GM19455 (cell line): ENCODE measurements around the gene BCL2L11.

Experiments used
- ATAC-seq: cut with Tn5 transposase; IDR thresholded peaks from one replicate; pipeline ENCODE4 v1.9.1; 2021; ENCODE audit not compliant: unreplicated experiment

Gene BCL2L11

GRCh38 chr2:111142101-111142500, 21.4 kb downstream of the BCL2L11 start:
- no peak for ATAC-seq

DNA sequence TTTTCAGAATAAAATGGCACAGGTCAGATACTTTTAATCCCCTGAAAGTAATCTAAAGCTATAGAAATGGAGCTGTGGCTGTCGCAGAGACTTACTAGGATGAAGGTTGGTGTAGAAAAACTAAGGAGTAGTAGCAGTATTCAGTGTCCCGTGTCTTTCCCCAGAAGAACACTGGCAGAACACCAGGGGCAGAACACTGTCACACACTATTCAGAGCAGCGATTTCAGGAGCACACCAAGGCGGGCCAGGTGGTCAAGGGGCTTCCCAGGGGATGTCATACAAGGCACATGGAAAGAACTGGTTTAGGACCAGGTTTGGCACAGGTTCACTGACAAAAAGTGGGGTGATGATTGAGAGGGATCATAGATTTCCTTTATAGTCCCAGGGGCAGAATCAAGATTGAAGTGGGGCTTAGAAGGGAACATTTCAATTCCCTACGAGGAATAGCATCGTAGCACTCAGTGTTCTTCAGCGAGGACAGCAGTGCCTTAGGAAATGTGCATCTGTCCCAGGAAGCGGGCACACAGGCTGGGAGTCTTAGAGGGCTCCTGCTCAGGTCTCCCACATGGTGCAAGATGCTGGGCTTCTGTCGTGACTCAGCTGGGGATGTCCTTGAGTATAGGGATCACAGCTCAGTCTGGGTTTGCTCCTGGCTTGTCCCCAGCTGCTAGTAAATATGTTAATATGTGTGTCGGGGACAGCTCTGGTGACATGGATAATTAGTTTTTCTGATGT, 22.6 kb downstream of the BCL2L11 start:
- ATAC-seq, result no peak

DNA sequence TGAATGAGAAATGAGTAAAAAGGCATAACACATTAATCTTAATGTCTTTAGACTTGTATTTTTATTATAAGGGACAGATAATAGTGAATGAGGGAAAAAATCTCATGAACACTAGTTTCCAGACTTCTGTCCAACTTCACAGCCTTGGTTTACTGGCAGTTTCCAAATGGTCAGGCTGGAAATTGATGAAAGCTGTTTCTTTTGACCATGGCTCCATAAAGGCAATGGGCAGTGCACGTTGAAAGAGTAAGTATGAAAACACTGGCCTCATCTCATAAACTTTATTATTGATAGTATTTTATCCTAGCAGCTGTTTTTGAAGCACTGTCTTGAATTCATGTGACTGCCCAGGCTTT, 23.1 kb downstream of the BCL2L11 start:
- no peak for ATAC-seq

- no peak for ATAC-seq
These were observed 24.5 kb downstream of the BCL2L11 start for GRCh38 chr2:111145103-111145760.

DNA sequence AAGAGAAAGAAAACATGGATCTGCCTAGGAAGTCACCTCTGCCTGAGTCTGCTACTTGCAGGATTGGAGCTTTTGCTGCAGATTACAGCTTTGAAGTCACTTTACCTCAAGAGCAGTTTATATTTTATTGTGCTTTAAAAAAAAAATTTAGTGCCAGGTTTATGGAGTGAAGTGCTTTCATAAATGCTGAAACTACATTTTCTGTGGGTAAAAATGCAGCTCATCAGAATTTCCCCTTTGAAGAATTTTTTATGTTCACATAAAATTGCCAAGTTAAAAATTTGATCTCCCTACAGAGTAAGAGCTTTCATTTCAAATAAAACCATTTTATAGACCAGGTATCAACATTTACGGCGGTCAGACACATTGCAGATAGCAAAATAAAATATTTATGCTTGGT, 25.2 kb downstream of the BCL2L11 start:
- no peak for ATAC-seq

- ATAC-seq, result no peak
These were observed 27.6 kb downstream of the BCL2L11 start for GRCh38 chr2:111148225-111148873.

GRCh38 chr2:111148925-111149324, 28.2 kb downstream of the BCL2L11 start:
- no peak for ATAC-seq

DNA sequence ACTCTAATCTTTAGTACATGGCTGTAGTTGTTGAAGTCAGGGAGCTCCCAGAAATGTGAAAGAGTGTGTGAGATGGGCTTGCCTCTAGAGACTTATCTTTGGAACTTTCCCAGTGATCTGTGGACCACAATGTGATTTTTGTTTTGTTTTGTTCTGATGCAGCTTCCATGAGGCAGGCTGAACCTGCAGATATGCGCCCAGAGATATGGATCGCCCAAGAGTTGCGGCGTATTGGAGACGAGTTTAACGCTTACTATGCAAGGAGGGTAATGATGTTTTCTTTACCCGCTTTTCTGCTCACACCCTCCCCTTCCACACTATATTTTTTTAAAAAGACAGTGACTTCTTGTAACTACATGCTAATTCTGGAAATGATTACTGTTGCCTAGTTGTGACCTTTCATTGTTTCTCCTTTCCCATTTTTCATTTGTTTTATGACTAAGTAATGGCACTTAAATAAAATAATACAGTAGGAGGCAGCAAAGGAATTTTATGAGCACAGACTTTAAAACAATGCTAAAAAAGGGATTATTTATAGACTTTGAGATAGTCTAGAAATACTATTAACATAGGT, 29.3 kb downstream of the BCL2L11 start:
- no peak for ATAC-seq

DNA sequence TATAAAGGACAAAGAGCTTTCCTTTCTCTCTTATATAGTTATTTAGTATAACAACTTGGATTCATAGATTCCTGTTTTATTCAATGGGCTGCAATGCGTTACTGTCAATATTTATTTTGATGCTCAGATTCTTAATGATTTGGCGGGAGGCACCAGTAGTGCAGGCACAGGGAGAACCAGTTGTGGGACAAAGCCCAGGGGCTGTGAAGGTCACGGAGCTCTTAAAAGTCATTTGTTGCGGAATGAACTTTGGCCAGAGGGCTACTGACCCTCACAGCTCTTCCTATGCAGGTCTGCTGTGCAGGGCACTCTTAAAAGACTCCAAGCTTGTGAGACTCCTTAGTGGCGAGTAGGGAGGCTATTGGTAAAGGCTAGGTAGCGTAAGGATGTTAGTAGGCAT, 34.0 kb downstream of the BCL2L11 start:
- no peak for ATAC-seq

- ATAC-seq, result no peak
These were observed 34.9 kb downstream of the BCL2L11 start for GRCh38 chr2:111155610-111156009.

DNA sequence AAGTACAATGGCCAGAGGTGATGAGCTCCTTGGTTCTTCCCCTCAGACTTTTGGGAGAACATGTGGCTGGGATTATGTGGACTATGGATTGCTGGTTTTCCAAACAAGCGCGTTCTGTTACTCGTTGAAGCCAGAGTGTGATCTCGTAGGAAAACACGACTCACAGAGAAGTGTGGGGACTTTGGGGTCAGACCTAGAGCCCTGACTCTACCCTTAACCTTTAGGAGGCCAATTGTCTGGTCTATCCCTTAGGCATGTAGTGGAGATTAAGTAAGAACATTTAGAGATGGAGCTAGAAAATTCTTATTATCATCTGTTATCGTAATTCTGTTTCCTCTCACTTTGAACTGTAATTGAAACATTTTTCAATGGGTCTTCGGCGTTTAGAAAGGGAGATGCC, 35.8 kb downstream of the BCL2L11 start:
- no peak for ATAC-seq

GRCh38 chr2:111157071-111157661, 36.5 kb downstream of the BCL2L11 start:
- ATAC-seq, result peak; percentile 66

GRCh38 chr2:111157798-111158197, 37.1 kb downstream of the BCL2L11 start:
- peak; percentile 74 for ATAC-seq

- no peak for ATAC-seq
These were observed 38.9 kb downstream of the BCL2L11 start for GRCh38 chr2:111159641-111160040.

DNA sequence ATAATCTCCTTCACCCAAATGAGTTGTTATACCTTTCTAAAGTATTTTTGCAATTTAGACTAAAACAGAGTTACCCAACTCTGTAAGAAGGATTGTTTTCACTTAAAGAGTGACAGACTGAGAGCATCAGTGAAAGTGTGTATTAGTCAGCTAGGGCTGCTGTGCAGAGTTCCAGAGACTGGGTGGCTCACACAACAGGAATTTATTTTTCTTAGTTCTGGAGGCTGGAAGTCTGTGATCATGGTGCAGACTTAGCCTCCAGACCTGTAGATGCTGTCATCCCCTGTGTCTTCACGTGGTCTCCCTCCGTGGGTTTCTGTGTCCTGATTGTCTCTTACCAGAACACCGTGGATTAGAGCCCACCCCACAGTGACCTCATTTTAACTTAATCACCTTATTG, 40.0 kb downstream of the BCL2L11 start:
- no peak for ATAC-seq

DNA sequence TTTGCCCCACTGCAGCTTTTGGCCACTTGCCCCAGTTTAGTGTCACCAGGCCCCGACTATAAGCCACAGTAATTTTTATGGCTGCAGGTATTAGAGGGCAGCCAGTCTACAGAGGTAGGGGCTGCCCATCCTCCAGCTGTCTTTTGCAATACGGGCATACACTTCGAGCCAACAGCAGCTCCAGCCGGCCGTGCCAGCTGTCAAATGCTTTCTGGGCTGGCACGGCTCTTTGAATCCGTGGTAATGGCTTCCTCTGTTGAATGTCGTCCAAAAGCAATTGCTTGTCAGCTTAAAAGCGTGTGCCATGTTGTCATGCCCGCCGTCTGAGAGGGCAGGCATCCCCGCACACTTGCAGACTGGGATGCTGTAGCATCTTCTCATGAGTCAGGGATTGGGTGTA, 41.3 kb downstream of the BCL2L11 start:
- no peak for ATAC-seq

- no peak for ATAC-seq
These were observed 42.1 kb downstream of the BCL2L11 start for GRCh38 chr2:111162718-111163331.

DNA sequence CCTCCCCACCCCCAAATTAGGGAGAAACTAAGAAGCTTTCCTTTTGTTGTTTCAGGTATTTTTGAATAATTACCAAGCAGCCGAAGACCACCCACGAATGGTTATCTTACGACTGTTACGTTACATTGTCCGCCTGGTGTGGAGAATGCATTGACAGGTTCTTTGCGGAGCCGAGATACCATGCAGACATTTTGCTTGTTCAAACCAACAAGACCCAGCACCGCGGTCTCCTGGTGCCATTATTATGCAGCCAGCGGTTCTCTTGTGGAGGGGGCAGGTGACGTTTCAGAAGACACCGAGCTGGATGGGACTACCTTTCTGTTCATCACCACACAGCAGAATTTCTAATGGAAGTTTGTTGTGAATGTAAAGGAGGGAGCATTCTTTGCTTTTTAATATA, 43.4 kb downstream of the BCL2L11 start:
- no peak for ATAC-seq

DNA sequence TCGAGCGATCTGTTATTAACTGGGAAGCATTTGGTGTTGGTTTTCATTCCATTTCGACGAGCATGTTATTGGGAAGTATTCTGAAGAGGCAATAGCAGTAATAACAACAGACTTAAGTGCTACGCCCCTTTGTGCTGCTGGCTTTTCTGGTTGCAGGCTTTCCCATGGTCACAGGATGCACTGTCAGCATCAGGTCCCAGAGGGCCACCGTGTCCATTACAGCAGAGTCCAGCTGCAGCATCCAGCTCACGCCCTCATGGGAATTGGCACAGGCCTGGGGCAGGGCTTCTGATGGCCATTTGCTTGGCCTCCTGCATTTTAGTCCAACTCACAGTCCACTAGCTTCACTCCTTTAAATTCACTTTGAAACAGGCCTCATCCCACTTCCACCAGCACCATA, 44.4 kb downstream of the BCL2L11 start:
- ATAC-seq, result no peak

- no peak for ATAC-seq
These were observed 45.4 kb downstream of the BCL2L11 start for GRCh38 chr2:111166115-111166514.
